Measurements from ENCODE around the gene PCDHB11.
"Not testable (repeated sequence)": the region's sequence is repeated elsewhere in the genome, so short reads cannot be mapped to it uniquely, and the experiment has no call there.

Gene PCDHB11

DNA sequence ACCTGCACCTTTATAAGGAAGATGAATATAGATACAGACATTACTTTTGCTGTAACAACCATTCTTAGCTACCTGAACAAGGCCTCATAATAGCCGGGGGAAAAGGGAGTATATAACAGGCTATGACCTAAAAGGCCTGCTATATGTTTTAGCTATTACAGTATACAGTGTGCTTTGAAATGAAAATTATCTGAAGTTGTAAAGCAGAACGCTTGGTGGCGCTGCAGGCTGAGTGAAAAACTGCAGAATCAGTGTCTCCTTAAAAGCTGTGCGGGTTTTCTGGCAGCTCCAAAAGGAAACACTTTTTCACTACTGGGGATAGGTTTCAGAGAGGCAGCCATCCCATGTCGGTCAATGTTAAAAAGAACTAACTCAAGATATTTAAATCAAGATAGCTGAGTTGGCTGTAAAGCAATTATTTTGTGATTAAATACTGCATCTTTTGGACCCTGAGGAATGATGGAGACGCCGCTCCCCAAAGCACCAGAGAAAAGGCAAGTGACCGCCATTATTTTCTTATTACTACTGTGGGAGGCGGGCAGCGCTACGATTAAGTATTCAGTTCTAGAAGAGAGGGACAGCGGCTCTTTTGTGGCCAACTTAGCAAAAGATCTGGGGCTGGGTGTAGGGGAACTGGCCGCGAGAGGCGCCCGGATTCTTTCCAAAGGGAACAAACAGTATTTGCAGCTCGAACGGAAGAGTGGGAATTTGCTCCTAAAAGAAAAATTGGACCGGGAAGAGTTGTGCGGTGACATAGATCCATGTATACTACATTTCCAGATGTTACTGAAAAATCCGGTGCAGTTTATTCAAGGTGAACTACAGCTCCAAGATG lies 43.7 kb upstream of the PCDHB11 start:
- no peaks in the 10 kb centered on the region for H3K79me2 ChIP-seq (ENCODE audit: low read length)
- no peak overlapping the region for H3K27ac ChIP-seq (ENCODE audit: low read length)
- no peaks in the 10 kb centered on the region for H4K20me1 ChIP-seq (ENCODE audit: insufficient read depth, low read length)
- H3K36me3 ChIP-seq (replicated peaks; ENCODE audit: low read depth, low read length): no peaks in the 10 kb centered on the region
- TF ChIP-seq, protein P1, sequence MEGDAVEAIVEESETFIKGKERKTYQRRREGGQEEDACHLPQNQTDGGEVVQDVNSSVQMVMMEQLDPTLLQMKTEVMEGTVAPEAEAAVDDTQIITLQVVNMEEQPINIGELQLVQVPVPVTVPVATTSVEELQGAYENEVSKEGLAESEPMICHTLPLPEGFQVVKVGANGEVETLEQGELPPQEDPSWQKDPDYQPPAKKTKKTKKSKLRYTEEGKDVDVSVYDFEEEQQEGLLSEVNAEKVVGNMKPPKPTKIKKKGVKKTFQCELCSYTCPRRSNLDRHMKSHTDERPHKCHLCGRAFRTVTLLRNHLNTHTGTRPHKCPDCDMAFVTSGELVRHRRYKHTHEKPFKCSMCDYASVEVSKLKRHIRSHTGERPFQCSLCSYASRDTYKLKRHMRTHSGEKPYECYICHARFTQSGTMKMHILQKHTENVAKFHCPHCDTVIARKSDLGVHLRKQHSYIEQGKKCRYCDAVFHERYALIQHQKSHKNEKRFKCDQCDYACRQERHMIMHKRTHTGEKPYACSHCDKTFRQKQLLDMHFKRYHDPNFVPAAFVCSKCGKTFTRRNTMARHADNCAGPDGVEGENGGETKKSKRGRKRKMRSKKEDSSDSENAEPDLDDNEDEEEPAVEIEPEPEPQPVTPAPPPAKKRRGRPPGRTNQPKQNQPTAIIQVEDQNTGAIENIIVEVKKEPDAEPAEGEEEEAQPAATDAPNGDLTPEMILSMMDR (IDR thresholded peaks at IDR 0.05; ENCODE audit: low read depth, low read length): peak; percentile 14; the same call in 1 of the 2 replicates
- no peak for TF ChIP-seq EZH2phosphoT487 (IDR thresholded peaks at IDR 0.05; ENCODE audit: low read depth)
- H2AFZ ChIP-seq (ENCODE audit: low read depth, low read length): no peak overlapping the region
- H3K9ac ChIP-seq (ENCODE audit: low read length): no peak overlapping the region
- no peak overlapping the region for H3K4me2 ChIP-seq (ENCODE audit: low read length)
- H3K27me3 ChIP-seq (ENCODE audit: low read depth, low read length): no peaks in the 10 kb centered on the region
- no peaks in the 10 kb centered on the region for H3K4me1 ChIP-seq (ENCODE audit: low read length)
- no peak overlapping the region for H3K4me3 ChIP-seq (ENCODE audit: low read length)
- no peaks in the 10 kb centered on the region for H3K9me3 ChIP-seq (ENCODE audit: insufficient read depth, low read length)

DNA sequence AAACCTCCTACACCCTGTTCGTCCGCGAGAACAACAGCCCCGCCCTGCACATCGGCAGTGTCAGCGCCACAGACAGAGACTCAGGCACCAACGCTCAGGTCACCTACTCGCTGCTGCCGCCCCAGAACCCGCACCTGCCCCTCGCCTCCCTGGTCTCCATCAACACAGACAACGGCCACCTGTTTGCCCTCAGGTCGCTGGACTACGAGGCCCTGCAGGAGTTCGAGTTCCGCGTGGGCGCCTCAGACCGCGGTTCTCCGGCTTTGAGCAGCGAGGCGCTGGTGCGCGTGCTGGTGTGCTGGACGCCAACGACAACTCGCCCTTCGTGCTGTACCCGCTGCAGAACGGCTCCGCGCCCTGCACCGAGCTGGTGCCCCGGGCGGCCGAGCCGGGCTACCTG lies 42.1 kb upstream of the PCDHB11 start:
- H3K4me2 ChIP-seq (ENCODE audit: low read length); H3K9ac ChIP-seq (ENCODE audit: low read length); H3K4me3 ChIP-seq (ENCODE audit: low read length); H3K27me3 ChIP-seq (ENCODE audit: low read depth, low read length); H3K36me3 ChIP-seq (replicated peaks; ENCODE audit: low read depth, low read length); H3K9me3 ChIP-seq (ENCODE audit: insufficient read depth, low read length); H3K79me2 ChIP-seq (ENCODE audit: low read length); H2AFZ ChIP-seq (ENCODE audit: low read depth, low read length); H3K27ac ChIP-seq (ENCODE audit: low read length); H3K4me1 ChIP-seq (ENCODE audit: low read length); H4K20me1 ChIP-seq (ENCODE audit: insufficient read depth, low read length): not testable (repeated sequence)

DNA sequence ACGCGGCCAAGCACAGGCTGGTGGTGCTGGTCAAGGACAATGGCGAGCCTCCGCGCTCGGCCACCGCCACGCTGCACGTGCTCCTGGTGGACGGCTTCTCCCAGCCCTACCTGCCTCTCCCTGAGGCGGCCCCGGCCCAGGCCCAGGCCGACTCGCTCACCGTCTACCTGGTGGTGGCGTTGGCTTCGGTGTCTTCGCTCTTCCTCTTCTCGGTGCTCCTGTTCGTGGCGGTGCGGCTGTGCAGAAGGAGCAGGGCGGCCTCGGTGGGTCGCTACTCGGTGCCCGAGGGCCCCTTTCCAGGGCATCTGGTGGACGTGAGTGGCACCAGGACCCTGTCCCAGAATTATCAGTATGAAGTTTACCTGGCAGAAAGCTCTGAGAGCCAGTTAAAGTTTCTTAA lies 41.5 kb upstream of the PCDHB11 start:
- H3K27ac ChIP-seq (ENCODE audit: low read length); H3K4me2 ChIP-seq (ENCODE audit: low read length); H3K79me2 ChIP-seq (ENCODE audit: low read length); H3K4me3 ChIP-seq (ENCODE audit: low read length); H3K9ac ChIP-seq (ENCODE audit: low read length); H2AFZ ChIP-seq (ENCODE audit: low read depth, low read length); H3K4me1 ChIP-seq (ENCODE audit: low read length); H3K27me3 ChIP-seq (ENCODE audit: low read depth, low read length); H4K20me1 ChIP-seq (ENCODE audit: insufficient read depth, low read length); H3K36me3 ChIP-seq (replicated peaks; ENCODE audit: low read depth, low read length); H3K9me3 ChIP-seq (ENCODE audit: insufficient read depth, low read length): not testable (repeated sequence)

DNA sequence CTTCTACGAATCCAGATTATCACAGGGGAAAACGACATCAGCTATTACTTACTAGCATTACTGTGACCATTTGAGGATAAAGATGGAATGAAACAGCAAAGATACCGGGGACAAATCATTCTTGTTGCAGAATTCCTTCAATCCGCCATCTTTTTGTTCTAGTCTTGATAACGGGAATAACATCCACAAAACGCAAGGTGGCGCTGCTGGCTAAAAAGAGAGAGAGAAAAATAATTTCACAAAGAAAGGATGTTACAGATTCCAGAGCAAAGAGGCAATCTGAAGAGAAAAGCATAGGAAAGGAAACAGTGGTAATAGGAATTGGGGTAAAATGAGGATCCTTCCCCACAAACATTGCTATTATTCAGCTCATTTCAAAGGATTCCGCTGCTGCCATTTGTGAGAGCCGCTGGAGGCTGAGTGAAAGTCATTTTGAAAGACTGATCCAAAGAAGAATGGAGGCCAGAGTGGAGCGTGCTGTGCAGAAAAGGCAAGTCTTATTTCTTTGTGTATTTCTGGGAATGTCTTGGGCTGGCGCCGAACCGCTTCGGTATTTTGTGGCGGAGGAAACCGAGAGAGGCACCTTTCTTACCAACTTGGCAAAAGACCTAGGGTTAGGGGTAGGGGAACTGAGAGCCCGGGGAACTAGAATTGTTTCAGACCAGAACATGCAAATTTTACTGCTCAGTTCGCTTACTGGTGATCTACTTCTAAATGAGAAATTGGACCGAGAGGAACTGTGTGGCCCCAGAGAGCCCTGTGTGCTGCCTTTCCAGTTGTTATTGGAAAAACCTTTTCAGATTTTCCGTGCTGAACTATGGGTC lies 26.8 kb upstream of the PCDHB11 start, which contains the start of gene PCDHB7:
Gene PCDHB7, plus strand, starts transcription at position 264 of the 824 bp plus-strand sequence. Its CDS starts 192 bp downstream, at position 456.
- H3K4me2 ChIP-seq (ENCODE audit: low read length): peak within 1 kb of the TSS; percentile 86
- H2AFZ ChIP-seq (ENCODE audit: low read depth, low read length): peak within 1 kb of the TSS; percentile 93
- peak within 1 kb of the TSS; percentile 79 for H3K4me3 ChIP-seq (ENCODE audit: low read length)
- H3K36me3 ChIP-seq (replicated peaks; ENCODE audit: low read depth, low read length): no peaks in the 10 kb centered on the region
- H3K27ac ChIP-seq (ENCODE audit: low read length): no peak within 1 kb of the TSS
- H4K20me1 ChIP-seq (ENCODE audit: insufficient read depth, low read length): no peaks in the 10 kb centered on the region
- peak within 1 kb of the TSS; percentile 39; the same call in 1 of the 2 replicates for H3K9ac ChIP-seq (ENCODE audit: low read length)
- TF ChIP-seq, protein P1 (IDR thresholded peaks at IDR 0.05; ENCODE audit: low read depth, low read length): peak; percentile 76
- no peak for TF ChIP-seq EZH2phosphoT487 (IDR thresholded peaks at IDR 0.05; ENCODE audit: low read depth)
- peaks cover 3% of the 10 kb centered on the region; the same call in 1 of the 2 replicates for H3K4me1 ChIP-seq (ENCODE audit: low read length)
- H3K9me3 ChIP-seq (ENCODE audit: insufficient read depth, low read length): no peaks in the 10 kb centered on the region
- H3K79me2 ChIP-seq (ENCODE audit: low read length): no peaks in the 10 kb centered on the region
- H3K27me3 ChIP-seq (ENCODE audit: low read depth, low read length): no peaks in the 10 kb centered on the region

DNA sequence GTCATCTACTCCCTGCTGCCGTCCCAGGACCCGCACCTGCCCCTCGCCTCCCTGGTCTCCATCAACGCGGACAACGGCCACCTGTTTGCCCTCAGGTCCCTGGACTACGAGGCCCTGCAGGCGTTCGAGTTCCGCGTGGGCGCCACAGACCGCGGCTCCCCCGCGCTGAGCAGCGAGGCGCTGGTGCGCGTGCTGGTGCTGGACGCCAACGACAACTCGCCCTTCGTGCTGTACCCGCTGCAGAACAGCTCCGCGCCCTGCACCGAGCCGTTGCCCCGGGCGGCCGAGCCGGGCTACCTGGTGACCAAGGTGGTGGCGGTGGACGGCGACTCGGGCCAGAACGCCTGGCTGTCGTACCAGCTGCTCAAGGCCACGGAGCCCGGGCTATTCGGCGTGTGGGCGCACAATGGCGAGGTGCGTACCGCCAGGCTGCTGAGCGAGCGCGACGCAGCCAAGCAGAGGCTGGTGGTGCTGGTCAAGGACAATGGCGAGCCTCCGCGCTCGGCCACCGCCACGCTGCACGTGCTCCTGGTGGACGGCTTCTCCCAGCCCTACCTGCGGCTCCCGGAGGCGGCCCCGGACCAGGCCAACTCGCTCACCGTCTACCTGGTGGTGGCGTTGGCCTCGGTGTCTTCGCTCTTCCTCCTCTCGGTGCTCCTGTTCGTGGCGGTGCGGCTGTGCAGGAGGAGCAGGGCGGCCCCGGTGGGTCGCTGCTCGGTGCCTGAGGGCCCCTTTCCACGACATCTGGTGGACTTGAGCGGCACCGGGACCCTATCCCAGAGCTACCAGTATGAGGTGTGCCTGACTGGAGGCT lies 24.9 kb upstream of the PCDHB11 start:
- H2AFZ ChIP-seq (ENCODE audit: low read depth, low read length); H3K9me3 ChIP-seq (ENCODE audit: insufficient read depth, low read length): not testable (repeated sequence)

More for the DNA sequence above, 24.9 kb upstream of the PCDHB11 start:
- H3K27me3 ChIP-seq (ENCODE audit: low read depth, low read length); H4K20me1 ChIP-seq (ENCODE audit: insufficient read depth, low read length); H3K79me2 ChIP-seq (ENCODE audit: low read length); H3K27ac ChIP-seq (ENCODE audit: low read length); H3K4me1 ChIP-seq (ENCODE audit: low read length); H3K9ac ChIP-seq (ENCODE audit: low read length); H3K4me2 ChIP-seq (ENCODE audit: low read length); H3K4me3 ChIP-seq (ENCODE audit: low read length); H3K36me3 ChIP-seq (replicated peaks; ENCODE audit: low read depth, low read length): not testable (repeated sequence)
